HG03103 (cell line): ENCODE data around the gene VIP.
"Not testable (repeated sequence)": the region's sequence is repeated elsewhere in the genome, so short reads cannot be mapped to it uniquely, and the experiment has no call there.

Source experiments
- ATAC-seq: cut with Tn5 transposase; IDR thresholded peaks from one replicate; pipeline ENCODE4 v1.9.1; 2021; ENCODE audit warnings: low read depth; ENCODE audit not compliant: unreplicated experiment

Gene VIP

DNA sequence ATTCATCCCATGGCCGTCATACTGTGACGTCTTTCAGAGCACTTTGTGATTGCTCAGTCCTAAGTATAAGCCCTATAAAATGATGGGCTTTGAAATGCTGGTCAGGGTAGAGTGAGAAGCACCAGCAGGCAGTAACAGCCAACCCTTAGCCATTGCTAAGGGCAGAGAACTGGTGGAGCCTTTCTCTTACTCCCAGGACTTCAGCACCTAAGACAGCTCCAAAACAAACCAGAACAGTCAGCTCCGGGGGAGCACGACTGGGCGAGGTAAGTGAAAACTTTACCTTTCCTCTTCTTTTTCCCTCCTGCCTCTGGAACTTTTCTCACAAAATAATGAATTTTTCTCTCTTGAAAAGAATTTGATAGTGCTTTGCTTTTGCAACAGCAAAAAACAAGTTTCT lies at the start of gene VIP:
TSS of gene VIP (plus strand) at position 104 of the 400 bp plus-strand sequence. CDS start 1,381 bp downstream, outside the sequence.
- no peak for ATAC-seq

DNA sequence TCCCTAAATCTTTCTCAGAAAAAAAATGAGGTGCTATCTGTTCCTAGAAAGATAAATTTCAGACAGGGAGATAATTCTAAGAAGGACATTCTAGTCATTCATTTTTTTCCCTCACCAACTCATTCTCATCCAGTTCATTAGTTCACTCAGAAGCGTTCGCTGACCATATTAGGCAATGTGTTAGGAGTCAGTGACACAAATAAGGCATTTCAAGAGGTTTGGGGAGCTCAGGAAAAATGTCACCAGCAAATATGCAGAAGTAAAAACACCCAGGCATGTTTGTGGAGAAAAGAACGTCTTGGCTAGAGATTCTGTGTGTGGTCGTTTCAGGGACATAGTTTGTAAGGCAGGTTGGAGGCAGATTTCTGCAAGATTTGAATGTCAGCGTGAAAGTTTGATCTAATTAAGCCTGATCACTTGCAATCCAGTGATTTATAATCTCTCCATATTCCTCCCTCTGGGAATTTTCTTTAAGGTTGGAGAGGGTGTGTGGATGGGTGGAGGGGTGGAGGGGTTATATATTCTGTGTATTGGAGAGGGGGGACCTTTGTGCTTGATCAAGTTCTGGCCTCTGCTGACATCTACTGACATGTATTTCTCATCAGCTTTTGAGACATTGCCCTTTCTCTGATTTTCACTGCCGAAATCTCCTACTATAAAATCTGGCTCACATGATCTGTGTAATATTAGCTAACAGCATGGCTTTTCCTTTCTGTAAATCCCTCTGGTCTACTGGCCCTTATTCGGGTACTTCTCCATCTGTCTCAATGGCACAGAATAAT lies 49.3 kb upstream of the VIP start:
- no peak for ATAC-seq

DNA sequence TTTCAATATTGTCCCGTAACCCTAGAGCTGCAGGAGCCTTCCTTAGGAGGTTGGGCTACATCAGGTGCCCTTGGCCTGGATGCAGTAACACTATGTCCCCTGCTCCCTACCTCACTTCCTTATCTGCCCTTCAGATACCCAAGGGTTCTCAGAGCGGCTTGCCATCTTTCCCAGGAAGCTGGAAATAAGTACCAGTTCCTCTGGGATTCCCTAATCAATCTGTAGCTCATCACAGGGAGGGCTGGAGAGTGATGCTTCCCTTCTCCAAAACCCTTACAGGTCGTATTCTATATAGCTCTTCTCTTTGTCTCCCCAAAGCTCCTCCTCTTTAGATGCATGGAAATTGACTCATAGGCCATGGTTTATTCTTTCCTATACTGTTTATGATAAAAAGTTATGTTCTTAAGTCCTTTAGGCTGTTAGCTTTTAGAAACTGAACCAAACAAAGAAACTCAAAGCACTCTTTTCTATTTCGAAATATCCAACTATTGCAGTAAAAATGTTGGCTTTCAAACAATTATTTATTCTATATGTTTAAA lies 48.7 kb upstream of the VIP start:
- ATAC-seq = no peak

DNA sequence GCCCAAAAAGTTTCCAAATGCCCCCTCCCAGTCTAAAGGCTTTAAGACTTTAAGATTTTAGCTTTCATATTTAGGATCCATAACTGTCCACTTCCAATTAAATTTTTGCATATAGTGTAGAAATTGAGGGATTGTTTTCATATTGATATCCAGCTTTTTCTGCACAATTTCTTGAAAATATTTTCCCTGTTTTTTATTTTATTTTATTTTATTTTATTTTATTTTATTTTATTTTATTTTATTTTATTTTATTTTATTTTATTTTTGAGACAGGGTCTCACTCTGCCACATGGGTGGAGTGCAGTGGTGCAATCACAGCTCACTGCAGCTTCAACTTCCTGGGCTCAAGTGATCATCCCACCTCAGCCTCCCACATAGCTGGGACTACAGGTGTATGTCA lies 46.8 kb upstream of the VIP start:
- ATAC-seq = not testable (repeated sequence)

DNA sequence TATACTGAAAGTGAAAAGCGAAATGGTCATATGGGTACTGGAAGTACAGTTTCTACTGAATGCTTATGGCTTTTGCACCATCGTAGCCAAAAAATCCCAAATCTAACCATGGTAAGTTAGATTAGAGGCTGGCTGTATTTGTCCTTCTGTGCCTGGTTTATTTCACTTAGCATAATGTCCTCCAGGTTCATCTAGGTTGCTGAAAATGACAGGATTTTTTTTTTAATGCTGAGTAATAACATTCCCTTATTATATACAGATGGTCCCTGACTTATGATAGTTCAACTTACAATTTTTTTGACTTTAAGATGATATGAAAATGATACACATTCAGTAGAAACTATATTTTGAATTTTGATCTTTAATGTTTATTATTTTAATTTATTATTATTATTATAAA lies 45.3 kb upstream of the VIP start:
- ATAC-seq = no peak

DNA sequence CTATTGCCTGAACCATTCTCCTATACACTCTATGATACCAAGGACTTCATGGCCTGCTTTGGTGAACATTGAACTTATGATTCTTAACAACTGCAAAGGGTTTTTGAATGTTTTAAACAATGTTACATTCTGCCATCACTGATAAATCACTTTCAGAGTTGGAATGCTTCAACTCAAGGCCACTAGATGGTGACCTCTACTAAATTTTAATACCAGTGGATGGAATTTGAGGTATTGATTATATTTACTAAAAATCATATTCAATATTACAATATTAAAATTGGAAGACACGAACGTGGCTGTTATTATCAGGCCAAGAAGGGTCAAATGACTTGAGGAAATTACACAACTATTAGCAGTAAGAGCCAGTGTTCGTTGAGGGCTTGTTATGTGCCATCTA lies 34.3 kb upstream of the VIP start:
- ATAC-seq = no peak

DNA sequence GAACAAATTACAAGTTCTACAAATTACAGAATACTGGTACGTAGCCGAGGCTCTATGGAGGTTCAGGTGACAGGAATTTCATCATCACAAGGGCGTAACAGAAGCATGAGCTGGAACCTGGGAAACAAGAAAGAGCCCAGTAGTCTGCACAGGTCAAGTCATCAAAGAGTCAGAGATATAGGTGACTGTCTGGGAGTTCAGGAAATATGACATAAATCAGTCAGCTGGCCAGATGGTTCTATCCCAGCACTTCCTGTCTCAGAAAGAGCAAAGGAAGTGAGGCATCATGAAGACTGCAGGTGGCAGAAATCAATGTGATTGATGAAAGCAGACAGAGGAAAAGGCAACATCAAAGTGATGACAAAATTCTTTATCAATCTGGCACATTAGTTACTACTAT lies 29.6 kb upstream of the VIP start:
- no peak for ATAC-seq

DNA sequence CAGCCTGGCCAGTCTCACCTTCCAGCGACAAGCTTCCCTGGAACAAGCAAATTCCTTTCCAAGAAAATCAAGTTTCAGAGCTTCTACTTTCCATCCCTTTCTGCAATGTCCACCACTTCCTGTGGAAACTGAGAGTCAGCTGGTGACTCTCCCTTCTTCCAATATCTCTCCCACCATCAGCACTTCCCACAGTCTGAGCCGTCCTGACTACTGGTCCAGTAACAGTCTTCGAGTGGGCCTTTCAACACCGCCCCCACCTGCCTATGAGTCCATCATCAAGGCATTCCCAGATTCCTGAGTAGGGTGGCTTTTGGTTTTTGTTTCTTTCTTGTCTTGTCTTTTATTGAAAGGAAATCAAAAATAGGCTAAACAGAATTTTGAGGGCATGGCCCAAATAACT lies 28.6 kb upstream of the VIP start:
- ATAC-seq = no peak

DNA sequence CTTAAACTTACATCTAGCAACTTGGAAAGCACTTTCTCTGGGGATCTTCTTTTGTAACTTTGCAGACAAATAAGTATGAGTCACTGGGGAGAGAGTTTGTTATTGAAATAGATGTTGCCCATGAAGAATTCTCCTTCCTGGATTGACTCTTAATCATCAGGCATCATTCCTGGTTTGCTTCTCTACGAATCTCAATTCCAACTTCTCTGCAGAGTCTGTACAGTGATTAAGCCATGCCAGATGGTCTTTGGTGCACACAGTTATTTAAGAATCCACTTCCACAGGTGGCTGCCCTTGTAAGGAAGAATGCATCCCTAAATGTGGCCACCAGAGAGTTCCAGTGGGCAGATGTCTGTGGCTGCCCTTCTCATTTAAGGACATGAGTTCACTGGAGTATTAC lies 27.2 kb upstream of the VIP start:
- ATAC-seq = no peak

DNA sequence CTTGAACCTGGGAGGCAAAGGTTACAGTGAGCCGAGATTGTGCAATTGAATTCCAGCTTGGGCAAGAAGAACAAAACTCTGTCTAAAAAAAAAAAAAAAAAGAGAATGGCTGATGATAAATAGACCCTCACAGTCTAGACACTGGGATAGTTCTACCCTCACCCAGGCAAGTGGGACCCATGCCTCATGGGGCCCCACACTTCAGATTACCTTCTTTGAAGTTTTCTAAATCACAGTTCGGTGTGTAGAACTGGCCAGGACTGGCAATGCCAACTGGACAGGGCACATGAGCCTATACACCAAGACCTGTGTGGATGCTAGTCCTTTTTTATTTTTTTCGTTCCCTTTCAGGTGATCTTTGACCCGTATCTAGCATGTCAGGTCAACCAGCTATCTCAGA lies 24.3 kb upstream of the VIP start:
- no peak for ATAC-seq

DNA sequence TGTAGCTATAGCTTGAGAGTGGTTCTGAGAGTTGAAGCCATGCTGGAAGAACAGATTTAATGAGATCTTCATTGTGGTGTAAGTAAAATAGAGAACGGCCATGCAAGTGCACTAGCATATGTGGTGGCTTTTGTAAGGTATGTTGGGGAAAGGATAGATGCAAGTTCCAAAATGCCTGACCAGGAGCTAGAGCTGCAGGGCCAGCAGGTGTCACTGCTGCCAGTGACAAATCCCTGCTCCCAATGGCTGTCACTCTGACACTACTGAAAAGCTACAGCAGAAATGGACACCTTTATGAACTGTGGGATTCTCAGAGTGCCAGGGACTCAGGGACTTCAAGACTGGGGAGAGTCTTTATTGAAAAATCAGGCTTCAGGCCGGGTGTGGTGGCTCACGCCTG lies 23.1 kb upstream of the VIP start:
- no peak for ATAC-seq

DNA sequence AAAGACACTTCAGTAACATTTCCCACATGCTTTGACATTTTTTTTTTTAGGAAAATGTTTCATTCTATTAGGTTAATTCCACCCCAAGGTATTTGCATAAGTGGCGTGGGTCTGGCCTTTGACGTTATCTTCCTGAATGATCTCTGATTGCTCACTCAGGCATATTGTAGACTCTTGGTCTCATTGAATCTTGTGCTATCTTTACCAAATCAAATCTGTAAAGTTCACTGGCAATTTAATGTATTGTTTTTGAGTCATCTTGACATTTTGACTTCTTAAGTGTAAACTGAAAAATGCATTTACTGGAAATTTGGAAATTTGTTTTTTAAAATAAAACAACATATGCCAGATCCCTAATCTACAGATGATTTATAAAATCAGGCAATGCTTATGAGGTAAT lies 16.0 kb upstream of the VIP start:
- no peak for ATAC-seq

DNA sequence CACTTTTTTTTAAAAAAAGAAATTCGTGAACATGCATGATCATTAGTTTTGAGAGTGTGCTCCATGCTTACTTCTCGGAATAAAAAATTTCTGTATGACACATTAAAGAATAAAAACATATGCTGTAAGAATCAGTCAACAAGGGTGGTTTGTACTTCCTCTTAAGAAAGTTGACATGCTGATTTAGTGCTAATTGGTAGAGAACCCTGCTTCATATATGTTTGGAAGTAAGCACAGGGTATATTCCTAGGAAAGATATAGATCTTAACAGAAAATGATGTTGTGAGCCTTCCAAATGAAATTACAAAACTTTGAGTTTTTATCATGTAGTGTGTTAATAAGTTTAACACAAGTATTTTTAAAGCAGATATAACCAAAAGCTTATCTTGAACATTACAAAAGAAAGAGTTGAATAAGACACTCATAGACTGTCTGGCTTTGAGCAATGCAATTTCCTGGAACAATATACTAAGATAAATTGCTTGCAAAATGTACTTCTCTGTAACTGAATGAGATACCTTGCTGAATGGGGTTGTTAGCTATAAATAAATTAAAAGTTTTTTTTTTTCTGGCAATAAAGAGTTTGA lies 13.8 kb upstream of the VIP start:
- no peak for ATAC-seq

DNA sequence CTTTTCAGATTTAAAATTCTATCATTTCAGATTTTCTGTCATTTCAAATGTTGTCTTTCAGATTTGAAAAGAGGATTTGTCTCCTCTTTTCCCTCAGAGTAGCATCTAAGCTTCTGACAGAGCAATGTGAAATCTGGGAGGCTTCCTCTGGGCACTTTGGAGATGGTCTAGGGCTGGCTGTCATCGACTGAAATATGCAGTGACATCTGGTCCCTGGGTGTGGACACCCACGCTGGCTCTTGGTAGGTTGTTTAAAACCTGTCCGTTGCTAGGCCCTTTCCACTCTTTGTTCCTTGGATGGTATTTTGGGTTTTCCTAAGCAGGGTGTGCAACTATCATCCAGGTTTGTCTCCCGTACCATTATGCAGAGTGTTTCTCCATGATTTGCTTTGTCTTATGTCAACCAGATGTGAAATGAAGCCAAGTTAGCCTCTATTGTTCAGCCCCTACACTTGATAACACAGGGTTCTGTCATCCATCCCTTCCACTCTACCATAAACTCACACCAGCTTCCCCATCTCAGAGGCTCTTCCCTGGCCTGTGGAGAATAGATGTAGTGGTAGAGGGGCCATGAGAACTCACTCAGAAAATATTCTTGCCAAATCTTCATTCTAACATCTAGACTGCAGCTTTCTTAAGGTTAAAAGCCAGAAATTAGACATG lies 5.0 kb upstream of the VIP start:
- no peak for ATAC-seq

DNA sequence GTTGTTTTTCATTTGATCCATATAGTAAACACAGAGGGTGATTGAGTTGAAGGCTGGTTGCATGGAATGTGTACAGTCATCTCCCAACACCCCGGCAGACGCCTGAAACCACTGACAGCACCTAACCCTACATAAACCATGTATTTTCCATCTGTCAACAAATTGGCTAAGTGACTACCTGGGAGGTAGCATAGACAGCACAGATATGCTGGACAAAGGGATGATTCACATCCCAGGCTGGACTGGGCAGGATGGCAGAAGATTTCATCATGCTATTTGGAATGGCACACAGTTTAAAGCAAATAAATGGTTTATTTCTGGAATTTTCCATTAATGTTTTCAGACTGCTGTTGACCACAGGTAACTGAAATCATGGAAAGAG lies 4.4 kb upstream of the VIP start:
- ATAC-seq = no peak

DNA sequence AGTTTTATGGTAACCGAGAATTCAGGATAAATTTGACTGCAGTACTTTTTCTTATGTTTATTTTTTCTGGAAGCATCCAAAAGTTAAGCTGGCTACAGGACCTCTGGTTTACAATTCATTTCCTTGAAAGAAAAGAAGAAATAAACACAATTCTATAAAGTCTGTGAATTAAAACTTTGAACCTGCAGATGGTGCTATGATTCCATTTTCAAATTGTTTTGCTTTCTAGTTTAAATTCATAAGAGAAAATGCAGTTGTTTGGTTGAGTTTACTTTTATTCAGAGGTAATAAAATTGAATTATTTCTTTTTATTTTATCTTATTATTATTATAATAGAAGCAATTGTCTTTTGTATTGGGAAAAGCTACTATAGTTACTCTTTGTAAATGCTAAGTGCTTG lies 1.8 kb upstream of the VIP start:
- ATAC-seq = no peak

DNA sequence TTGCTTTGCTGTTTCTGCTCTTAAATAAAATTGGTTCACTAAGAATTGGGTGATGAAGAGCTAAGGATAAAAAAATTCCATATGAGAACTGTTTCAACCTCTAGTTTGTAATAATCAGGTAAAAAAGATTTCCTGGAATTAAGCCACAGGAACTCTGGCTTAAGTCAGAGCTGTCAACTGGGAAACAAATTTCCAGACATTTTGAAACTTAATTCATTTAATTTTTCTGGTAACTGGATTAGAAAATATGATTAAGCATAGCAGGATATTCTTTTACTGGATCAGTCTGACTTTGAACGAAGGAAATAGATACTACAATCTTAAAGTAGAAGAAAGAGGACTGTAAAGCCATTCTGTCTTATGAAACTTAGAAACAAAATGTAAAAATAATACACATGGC lies 1.3 kb upstream of the VIP start:
- ATAC-seq = no peak

DNA sequence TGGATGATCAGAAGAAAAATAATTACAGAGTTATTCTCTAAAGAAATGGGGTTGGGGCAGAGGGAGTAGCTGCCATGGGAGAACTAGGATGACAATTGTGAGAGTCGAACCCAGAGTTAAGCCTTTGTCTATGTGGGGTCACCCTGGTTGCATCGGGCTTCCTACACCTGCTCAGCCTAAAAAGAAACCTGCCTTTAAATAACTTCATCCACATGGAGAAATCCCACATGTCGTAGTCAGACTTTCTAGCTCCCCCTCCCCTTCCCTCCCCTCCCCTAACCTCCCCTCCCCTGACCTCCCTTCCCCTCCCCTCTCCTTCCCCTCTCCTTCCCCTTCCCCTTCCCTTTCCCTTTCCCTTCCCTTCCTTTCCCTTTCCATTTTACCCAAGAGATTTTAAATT lies 14.7 kb downstream of the VIP start:
- no peak for ATAC-seq

DNA sequence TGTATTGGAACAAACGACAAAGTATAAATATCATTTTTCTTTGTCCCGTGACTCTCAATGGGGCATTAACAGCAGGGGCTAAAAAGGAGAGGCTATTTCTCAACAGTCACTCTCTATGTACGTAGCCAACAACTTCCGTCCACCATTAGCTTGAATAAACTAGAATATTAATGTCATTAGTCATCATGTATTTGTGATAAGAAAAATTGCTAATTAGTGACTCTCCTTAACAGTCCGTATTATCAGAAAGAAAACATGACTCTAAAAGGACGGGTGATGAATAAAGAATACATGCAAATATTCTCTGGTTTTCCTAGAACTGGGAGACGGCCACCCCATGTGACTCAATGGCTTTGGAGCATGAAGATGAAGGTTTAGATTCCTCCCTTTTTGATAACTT lies 18.6 kb downstream of the VIP start:
- no peak for ATAC-seq

DNA sequence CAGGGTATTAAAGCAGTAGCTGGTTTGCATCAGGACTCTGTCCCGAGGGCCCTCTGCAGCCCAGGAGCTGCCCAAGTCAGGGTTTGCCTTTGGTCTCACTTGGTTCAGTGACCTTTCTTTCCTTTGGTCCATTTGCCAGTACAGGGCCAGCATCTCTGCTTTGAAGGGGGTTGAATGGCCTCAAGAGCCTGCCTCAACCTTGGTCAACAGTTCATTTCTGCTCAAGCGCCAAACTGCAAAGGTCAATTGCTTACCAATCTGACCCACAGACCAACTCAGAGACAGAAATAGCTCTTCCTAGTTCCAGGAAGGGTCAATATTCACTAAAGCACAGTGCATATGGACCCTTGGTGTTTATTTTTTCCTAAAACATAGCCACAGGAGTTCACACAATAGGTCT lies 19.4 kb downstream of the VIP start:
- ATAC-seq = no peak

DNA sequence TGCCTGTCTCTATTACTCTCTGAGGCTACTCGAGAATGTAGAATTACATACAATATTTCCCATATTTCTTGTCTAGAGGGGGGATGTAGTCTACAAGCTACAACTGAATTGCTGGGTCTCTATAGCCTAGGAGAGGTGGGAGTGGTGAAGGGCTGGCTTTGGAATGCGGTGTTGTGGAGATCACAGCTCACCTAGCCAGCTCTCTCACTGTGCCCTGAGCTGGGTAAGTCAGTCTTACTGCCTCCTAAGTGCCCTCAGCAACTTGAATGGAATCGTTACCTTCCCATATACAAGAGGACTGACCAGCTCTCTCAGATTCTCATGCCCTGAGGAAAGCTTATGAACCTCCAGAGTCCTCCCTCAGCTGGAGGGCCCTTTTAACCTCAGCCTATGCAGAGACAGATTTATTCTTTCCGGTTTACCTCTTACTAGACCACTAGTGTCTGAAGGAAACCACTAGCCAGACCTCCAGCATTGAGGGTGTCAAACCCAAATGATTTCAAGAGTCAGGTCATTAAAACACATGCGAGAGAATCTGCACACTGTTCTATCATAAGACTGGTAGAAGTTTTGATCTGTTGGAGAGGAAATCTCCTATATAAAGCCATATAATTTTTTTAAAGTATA lies 20.6 kb downstream of the VIP start:
- ATAC-seq = no peak
